NT2/D1 (cell line): ENCODE measurements around the gene MICAL1.

Source experiments
- DNase-seq: peaks from one replicate; pipeline ENCODE4 v3.0.0-alpha.2; 2011; ENCODE audit warnings: low read depth, low spot score
- H3K27me3 ChIP-seq: 2 replicates; pipeline ENCODE4 v1.6.0; 2011; ENCODE audit warnings: mild to moderate bottlenecking; ENCODE audit not compliant: insufficient read length, insufficient read depth
- H3K36me3 ChIP-seq: 2 replicates; pipeline ENCODE4 v1.6.1; 2011; ENCODE audit warnings: mild to moderate bottlenecking, low read length, mixed read lengths; ENCODE audit not compliant: insufficient read depth, insufficient read length
- H3K4me1 ChIP-seq: 2 replicates; pipeline ENCODE4 v1.5.1; 2011; ENCODE audit not compliant: insufficient read depth, insufficient read length
- H3K4me3 ChIP-seq: 2 replicates; pipeline ENCODE4 v1.5.1; 2011; ENCODE audit warnings: low read depth; ENCODE audit not compliant: insufficient read length
- H3K9ac ChIP-seq: 2 replicates; pipeline ENCODE4 v1.6.0; 2011; ENCODE audit warnings: low read depth; ENCODE audit not compliant: insufficient read length
- H3K9me3 ChIP-seq: 2 replicates; pipeline ENCODE4 v1.5.1; 2011; ENCODE audit warnings: mild to moderate bottlenecking, low read length; ENCODE audit not compliant: insufficient read depth
- SUZ12 ChIP-seq: IDR thresholded peaks from 2 replicates; pipeline ENCODE4 v1.6.1; 2011; ENCODE audit not compliant: insufficient read length, insufficient read depth; ENCODE audit errors: extremely low read depth
- YY1 ChIP-seq: IDR thresholded peaks from 2 replicates; pipeline ENCODE4 v1.6.1; 2011; ENCODE audit not compliant: insufficient read length, insufficient read depth
- ZNF274 ChIP-seq: IDR thresholded peaks from 2 replicates; pipeline ENCODE4 v1.6.1; 2011; ENCODE audit warnings: mild to moderate bottlenecking, low read depth, low read length

The MICAL1 gene

DNA sequence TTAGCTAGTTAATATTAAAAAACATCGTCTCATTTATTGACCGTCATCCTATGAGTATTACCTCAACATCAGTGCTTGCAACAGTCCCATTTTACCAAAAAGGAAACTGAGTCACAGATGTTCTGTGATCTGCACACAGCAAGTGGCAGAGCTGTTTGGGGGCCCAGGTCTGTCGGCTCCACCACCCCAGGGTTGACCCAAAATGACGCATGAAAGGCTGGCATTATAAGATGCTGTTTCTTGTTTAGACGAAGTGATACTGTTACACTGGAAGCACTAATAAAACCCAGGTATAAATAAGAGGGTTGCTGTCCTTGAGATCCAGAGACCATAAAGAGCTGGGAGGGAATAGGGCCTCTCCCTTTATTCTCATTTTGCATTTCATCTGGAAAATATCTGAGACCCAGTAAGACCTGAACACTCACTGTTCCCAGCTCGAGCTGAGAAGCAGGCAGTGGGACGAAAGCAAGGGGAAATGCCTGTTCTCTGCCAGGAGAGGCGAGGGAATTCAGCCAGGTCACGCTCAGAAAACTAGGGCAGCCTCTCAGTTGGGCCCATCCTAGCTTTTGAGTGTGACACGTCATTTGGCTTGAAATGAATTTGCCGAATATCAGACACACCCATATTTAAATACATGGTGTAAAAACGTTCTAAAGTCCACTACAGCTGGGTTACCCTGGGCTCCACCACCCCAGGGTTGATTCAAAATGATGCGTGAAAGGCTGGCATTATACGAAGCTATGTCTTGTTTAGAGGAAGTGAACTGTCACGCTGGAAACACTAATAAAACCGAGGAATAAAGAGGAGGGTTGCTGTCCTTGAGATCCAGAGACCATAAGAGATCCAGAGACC lies 1.4 kb upstream of the MICAL1 start:
- H3K27me3 ChIP-seq: no peaks in the 10 kb centered on the region
- no peak for DNase-seq
- TF ChIP-seq SUZ12 (no peak), ZNF274 (no peak), YY1 (no peak)
- H3K9ac ChIP-seq: peak overlapping the region; percentile 80
- H3K4me3 ChIP-seq: peak overlapping the region; percentile 70
- H3K9me3 ChIP-seq: no peaks in the 10 kb centered on the region
- H3K36me3 ChIP-seq: peaks cover 27% of the 10 kb centered on the region
- peaks cover 14% of the 10 kb centered on the region for H3K4me1 ChIP-seq

DNA sequence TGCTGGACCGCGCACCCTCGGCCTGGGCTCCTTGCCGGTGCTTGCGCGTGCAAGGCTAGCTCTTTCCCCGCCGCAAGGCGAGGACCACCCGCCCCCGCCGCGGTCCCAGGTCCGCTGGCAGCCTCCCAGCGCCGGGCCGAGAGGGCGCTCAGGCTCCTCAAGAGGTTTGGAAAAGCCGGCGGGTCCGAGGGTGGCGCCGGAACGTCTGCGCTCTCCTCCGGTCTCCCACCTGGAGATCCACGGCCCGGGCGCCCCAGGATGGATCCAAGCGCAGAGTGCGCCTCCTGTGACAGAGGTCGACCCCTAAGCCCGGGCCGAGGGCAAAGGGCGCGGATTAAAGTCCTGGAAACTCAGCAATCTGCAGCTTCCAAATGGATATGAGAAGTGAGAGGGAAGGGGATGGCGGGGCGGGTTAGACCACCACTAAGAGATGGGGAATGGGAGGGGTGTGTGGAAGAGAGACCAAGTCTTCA lies 575 bp upstream of the MICAL1 start:
- no peak for DNase-seq
- no peaks in the 10 kb centered on the region for H3K9me3 ChIP-seq
- H3K9ac ChIP-seq: peak overlapping the region; percentile 80
- H3K4me1 ChIP-seq: peaks cover 14% of the 10 kb centered on the region
- H3K36me3 ChIP-seq: peaks cover 27% of the 10 kb centered on the region
- H3K4me3 ChIP-seq: peak overlapping the region; percentile 70
- TF ChIP-seq YY1 (no peak), ZNF274 (no peak), SUZ12 (no peak)
- H3K27me3 ChIP-seq: no peaks in the 10 kb centered on the region

GRCh38 chr6:109454496-109455436 lies 806 bp downstream of the MICAL1 start:
- H3K4me1 ChIP-seq: peaks cover 14% of the 10 kb centered on the region
- peak; percentile 5 for DNase-seq
- TF ChIP-seq SUZ12: no peak
- no peak for TF ChIP-seq ZNF274
- no peak for TF ChIP-seq YY1

DNA sequence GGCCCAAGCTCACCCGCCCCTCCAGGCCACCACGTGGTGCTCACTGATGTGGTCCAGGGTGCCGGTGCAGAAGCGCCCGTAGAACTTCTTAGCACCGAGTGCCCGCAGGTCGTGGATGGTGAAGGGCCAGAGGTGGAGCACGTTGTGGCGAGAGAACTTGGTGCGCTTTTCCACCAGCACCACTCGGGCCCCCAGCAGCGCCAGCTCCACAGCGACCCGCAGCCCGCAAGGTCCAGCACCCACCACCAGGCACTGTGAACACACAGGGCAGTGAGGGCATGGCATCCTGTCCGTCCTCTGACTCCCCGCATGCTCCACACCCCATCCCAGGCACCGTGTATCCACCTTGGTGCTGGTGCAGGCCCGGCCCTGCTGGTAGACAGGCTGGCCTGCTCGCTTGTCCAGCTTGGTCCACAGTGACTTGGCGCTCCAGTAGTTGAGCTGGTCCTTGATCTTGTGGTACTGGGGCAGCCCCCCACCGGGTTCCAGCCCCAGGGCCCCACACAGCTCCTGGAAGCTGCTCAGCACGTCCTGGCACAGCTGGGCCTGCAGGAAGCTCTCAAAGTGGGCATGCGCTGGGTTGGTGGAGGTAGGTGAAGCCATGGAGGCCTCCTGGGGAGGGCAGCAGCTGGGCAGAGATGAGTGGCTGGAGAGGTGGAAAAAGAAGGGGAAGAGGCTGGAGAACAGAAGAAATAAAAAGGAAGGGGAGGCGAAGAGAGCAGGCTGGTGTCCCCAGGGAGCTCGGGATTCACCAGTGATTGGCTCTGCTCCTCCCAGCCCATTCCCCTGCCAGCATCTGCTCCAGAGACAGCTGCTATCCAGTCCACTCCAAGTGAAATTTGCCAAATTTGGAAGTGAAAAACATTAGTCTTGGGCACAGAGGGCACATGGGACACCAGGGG lies 1.7 kb downstream of the MICAL1 start:
- peak overlapping the region; percentile 67 for H3K9ac ChIP-seq
- H3K36me3 ChIP-seq: peaks cover 45% of the 10 kb centered on the region
- H3K4me1 ChIP-seq: peaks cover 14% of the 10 kb centered on the region
- no peaks in the 10 kb centered on the region for H3K27me3 ChIP-seq
- no peaks in the 10 kb centered on the region for H3K9me3 ChIP-seq
- no peak overlapping the region for H3K4me3 ChIP-seq
- TF ChIP-seq SUZ12: no peak
- no peak for TF ChIP-seq YY1
- TF ChIP-seq ZNF274: no peak
- DNase-seq: no peak

More at GRCh38 chr6:109454496-109455436, 806 bp downstream of the MICAL1 start:
- H3K9me3 ChIP-seq: no peaks in the 10 kb centered on the region
- peaks cover 37% of the 10 kb centered on the region for H3K36me3 ChIP-seq
- peak overlapping the region; percentile 94 for H3K9ac ChIP-seq
- no peaks in the 10 kb centered on the region for H3K27me3 ChIP-seq
- H3K4me3 ChIP-seq: peak overlapping the region; percentile 81

GRCh38 chr6:109453156-109453555 lies 2.4 kb downstream of the MICAL1 start:
- Histone ChIP-seq H3K36me3 (peaks cover 52% of the 10 kb centered on the region), H3K4me1 (peaks cover 14% of the 10 kb centered on the region), H3K9me3 (no peaks in the 10 kb centered on the region), H3K4me3 (no peak overlapping the region), H3K27me3 (no peaks in the 10 kb centered on the region), H3K9ac (no peak overlapping the region)
- no peak for DNase-seq
- TF ChIP-seq SUZ12: no peak
- TF ChIP-seq ZNF274: no peak

GRCh38 chr6:109452181-109452580 lies 3.4 kb downstream of the MICAL1 start:
- peaks cover 59% of the 10 kb centered on the region for H3K36me3 ChIP-seq
- no peaks in the 10 kb centered on the region for H3K9me3 ChIP-seq
- peaks cover 13% of the 10 kb centered on the region for H3K4me1 ChIP-seq
- H3K4me3 ChIP-seq: no peak overlapping the region
- no peaks in the 10 kb centered on the region for H3K27me3 ChIP-seq
- no peak for DNase-seq
- TF ChIP-seq ZNF274: no peak
- no peak for TF ChIP-seq YY1
- no peak for TF ChIP-seq SUZ12
- no peak overlapping the region for H3K9ac ChIP-seq
